Adrenal gland (tissue), 12 donors: Measurements from ENCODE around the gene ISLR. TPM values are rescaled to one million over a fixed set of nuclear protein-coding genes. Genes with fewer than 3 reads are reported as not detected.

Source experiments
- DNase-seq, 7 donors: peaks; one replicate each; pipeline ENCODE4 v3.0.0-alpha.2; 2019 to 2020
- H3K27ac ChIP-seq, 5 donors: fragments of 200-600 bp; sonication (generic) in 4 of 5; 1 replicate in 3 of 5; 2 replicates in 2 of 5; pipeline versions ENCODE4 v1.5.1 to v1.8.0; 2016 to 2020; ENCODE audit warnings: mild to moderate bottlenecking in 1 of 5
- H3K27me3 ChIP-seq: fragments of 200-600 bp; 2 replicates; pipeline ENCODE4 v1.8.0; 2021
- H3K36me3 ChIP-seq, 2 donors: fragments of 200-600 bp; replicated peaks in 1 of 2; 1 replicate in 1 of 2; 2 replicates in 1 of 2; pipeline versions ENCODE4 v1.5.1 to v1.8.0; 2018 to 2022
- H3K4me1 ChIP-seq, 2 donors: fragments of 200-600 bp; replicated peaks in 1 of 2; 1 replicate in 1 of 2; 2 replicates in 1 of 2; pipeline versions ENCODE4 v1.5.1 to v1.8.0; 2018 to 2021
- H3K4me3 ChIP-seq, 4 donors: fragments of 200-600 bp; sonication (generic) in 3 of 4; one replicate each; pipeline ENCODE4 v1.5.1; 2016 to 2018
- H3K9me3 ChIP-seq, 3 donors: fragments of 200-600 bp; sonication (generic) in 1 of 3; replicated peaks in 1 of 3; 1 replicate in 2 of 3; 2 replicates in 1 of 3; pipeline versions ENCODE4 v1.5.1 to v1.8.0; 2016 to 2021
- POLR2A ChIP-seq, 2 donors: fragments of 450-650 bp; IDR thresholded peaks; one replicate each; pipeline ENCODE4 v1.6.1; 2017; ENCODE audit warnings: antibody characterized with exemption in 2 of 2, mild to moderate bottlenecking in 2 of 2, moderate library complexity in 1 of 2
- WGBS, 4 donors: extraction: QIAGEN DNeasy Blood & Tissue Kit in 2 of 4; methylation state at CpG; one replicate each; pipeline versions ENCODE4 v1.1.5 to v1.1.7; 2013 to 2017; 5-methylcytosine and 5-hydroxymethylcytosine counted together
- intact Hi-C, 2 donors: fragments of 100-400 bp; cut with DNase I; formaldehyde crosslinking; loops; one replicate each; pipeline versions ENCODE4 v1.14.1 to v1.15.0; 2022 to 2023
- polyA plus RNA-seq, 3 donors: library from polyadenylated mRNA; stranded (reverse); fragments of 200-250 nt in 2 of 3; fragments of 350-450 nt in 1 of 3; fragmentation: Illumina TruSeq in 1 of 3; extraction: RNeasy Lipid Tissue Mini Kit (QIAGEN cat#74804) in 1 of 3; gene quantifications; one replicate each; pipeline ENCODE4 v1.2.3, GENCODE V29; 2013 to 2014
- total RNA-seq, 9 donors: library from RNA; depleted of rRNA in 4 of 9; stranded (reverse); fragments of >200 nt in 4 of 9; fragments of 120-200 nt in 1 of 9; fragmentation: NEBNext Ultra II Directional in 1 of 9; extraction: Animal tissue kit (Norgen Biotek cat#: 25700) in 1 of 9; gene quantifications; one replicate each; pipeline versions ENCODE4 v1.1.0 to v1.2.4, GENCODE V29; 2013 to 2023
- TF ChIP-seq, protein P1 (sequence below), 6 experiments: fragments of 450-650 bp in 4 of 6; fragments of 200-600 bp in 2 of 6; sonication (generic) in 1 of 6; IDR thresholded peaks; 1 replicate in 5 of 6; 2 replicates in 1 of 6; pipeline versions ENCODE4 v1.5.1 to v1.8.0; 2016 to 2021; ENCODE audit warnings: antibody characterized with exemption in 6 of 6, mild to moderate bottlenecking in 2 of 6, moderate library complexity in 1 of 6
- donor health status: healthy with polysubstance abuse.
- donor health status: Bipolar disorder and iron deficiency.
- donor health status: DM: yes; HTN: yes; CAD: no.
- donor health status: DM: no; HTN: no; CAD: no.
- donor health status: DM: no; HTN: no; CAD: no.
- donor health status: DM: yes; HTN: yes; CAD: no.

Gene ISLR
- total and polyA plus RNA-seq, 12 donors: 6.1 to 63.4 (median 22.9) TPM

DNA sequence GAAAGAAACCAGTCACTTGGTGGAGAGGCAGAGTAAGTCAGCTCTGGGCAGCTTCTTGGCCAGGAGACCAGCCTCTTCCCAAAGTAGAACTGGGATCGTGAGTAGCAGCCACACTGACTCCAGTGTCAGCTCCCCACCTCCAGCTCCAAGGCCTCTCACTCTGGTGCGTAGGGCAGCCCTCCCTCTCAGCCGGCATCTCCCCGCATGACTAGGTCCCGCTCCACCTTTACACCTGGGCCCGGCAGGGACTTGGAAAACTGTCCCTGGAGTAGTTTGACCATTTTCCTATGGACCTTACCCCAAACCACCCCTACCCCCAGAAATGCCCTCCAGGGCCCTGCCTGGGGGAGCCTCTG lies 25.8 kb downstream of the ISLR start:
- intact Hi-C loops: no loop called here
- H3K4me3 ChIP-seq: no peak overlapping the region
- H3K9me3 ChIP-seq: no peaks in the 10 kb centered on the region
- H3K27ac ChIP-seq: no peak overlapping the region
- H3K27me3 ChIP-seq: no peaks in the 10 kb centered on the region
- H3K36me3 ChIP-seq: no peaks in the 10 kb centered on the region
- H3K4me1 ChIP-seq: peaks cover 8 to 16% of the 10 kb centered on the region in 2 donors
- TF ChIP-seq POLR2A (IDR thresholded peaks at IDR 0.05): no peak
- TF ChIP-seq, protein P1, sequence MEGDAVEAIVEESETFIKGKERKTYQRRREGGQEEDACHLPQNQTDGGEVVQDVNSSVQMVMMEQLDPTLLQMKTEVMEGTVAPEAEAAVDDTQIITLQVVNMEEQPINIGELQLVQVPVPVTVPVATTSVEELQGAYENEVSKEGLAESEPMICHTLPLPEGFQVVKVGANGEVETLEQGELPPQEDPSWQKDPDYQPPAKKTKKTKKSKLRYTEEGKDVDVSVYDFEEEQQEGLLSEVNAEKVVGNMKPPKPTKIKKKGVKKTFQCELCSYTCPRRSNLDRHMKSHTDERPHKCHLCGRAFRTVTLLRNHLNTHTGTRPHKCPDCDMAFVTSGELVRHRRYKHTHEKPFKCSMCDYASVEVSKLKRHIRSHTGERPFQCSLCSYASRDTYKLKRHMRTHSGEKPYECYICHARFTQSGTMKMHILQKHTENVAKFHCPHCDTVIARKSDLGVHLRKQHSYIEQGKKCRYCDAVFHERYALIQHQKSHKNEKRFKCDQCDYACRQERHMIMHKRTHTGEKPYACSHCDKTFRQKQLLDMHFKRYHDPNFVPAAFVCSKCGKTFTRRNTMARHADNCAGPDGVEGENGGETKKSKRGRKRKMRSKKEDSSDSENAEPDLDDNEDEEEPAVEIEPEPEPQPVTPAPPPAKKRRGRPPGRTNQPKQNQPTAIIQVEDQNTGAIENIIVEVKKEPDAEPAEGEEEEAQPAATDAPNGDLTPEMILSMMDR (IDR thresholded peaks at IDR 0.05): no peak
- DNase-seq: no peak
- 86 to 100% (median 94%) methylated on average over 6 of the region's 6 CpGs for WGBS, 4 donors

DNA sequence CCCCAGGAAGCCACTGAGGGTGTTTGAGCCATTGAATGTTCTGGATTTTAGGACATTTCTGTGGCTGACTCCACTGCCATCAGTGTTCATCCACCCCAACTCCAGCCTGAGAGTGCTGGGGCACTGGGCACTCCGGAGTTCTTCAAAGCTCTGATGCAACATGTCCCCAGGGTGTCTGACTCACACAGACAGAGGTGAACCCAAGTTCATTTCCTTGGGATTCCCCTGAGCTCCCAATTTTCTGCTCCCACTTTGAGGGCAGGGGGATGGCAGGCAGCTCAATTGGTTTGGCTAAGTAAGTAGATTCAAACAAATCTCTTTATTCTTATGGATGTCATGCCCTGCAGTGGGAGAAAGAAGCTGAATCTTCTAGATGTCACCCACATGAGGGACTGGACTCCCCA lies 26.9 kb downstream of the ISLR start:
- DNase-seq: peak in 6 of 7 donors; percentile 56 to 81 (median 71)
- H3K27ac ChIP-seq: peak overlapping the region in 2 of 5 donors; percentile 44 to 61

DNA sequence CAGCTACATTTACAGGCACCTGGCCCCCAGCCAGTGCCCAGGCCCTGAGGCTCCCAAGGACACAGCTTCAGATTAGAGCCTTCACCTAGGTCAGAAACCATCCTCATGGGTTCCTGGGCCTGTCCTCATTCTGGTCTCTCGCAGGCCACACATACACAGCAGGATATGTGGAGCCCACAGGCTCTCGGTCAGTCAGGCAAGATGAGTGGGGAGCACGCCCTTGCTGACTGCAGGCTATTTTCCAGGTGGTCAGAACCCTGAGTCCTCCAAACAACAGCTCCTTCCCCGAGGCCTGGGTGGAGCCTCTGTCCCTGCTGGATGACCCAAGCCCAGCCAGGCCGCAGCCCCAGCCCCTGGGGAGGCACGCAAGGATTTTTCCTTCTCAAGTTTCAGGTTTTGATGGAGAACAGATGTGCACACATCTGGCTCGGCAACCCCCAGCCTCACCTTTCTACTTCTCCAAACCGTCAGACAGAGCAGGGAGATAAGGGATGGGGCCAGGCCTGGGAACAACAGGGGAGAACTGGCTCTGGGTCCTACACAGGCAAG lies 27.4 kb downstream of the ISLR start:
- intact Hi-C loops: no loop called here
- Histone ChIP-seq H3K27ac (peak overlapping the region in 2 of 5 donors; percentile 44 to 61), H3K27me3 (no peaks in the 10 kb centered on the region), H3K4me1 (peaks cover 8 to 16% of the 10 kb centered on the region in 2 donors), H3K36me3 (no peaks in the 10 kb centered on the region), H3K4me3 (no peak overlapping the region), H3K9me3 (no peaks in the 10 kb centered on the region)
- no peak for DNase-seq
- WGBS, 4 donors: 72 to 91% (median 82%) methylated on average over 5 to 8 of the region's 8 CpGs
- TF ChIP-seq POLR2A (IDR thresholded peaks at IDR 0.05): no peak
- TF ChIP-seq, protein P1 (IDR thresholded peaks at IDR 0.05): no peak

More for the DNA sequence above, 26.9 kb downstream of the ISLR start:
- Histone ChIP-seq H3K4me1 (peaks cover 8 to 16% of the 10 kb centered on the region in 2 donors), H3K36me3 (no peaks in the 10 kb centered on the region), H3K9me3 (no peaks in the 10 kb centered on the region), H3K4me3 (no peak overlapping the region), H3K27me3 (no peaks in the 10 kb centered on the region)
- no peak for TF ChIP-seq POLR2A (IDR thresholded peaks at IDR 0.05)
- TF ChIP-seq, protein P1 (IDR thresholded peaks at IDR 0.05): no peak
- intact Hi-C loops: no loop called here
- WGBS, 4 donors: 6 to 33% (median 12%) methylated on average over 1 of the region's 1 CpG; no CpG with 5 or more reads in 1 of the 4 donors

DNA sequence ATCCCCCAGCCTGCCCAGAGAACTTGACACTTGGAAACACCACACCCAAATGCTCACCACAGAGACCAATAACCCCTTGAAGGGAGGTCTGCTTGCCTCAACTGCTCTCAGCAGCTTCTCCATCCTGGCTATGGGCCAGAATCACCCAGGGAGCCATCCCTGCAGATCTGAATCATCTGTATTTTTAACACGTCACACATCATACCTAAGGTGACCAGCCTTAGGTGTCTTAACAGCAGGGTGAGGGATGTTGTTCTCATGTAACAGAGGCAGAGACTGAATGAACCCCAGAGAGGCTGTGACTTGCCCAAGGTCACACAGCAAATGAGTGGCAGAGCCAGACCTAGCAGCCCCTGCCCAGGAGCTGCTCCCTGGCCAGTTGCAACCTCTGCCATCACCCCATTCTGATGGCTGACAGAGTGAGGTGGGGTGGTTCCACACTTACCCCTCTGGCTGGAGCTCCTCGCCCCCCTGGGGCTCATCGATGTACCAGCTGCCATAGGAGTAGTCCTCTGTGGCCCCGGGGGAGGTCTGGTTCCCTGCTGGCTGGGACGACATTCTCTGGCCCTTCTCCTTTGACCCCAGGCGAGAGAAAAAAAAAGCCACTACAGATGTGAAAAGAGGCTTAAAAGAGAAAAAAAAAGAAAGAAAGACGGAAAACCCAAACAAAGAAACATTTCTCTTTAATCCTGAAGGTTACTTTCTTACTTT lies 28.4 kb downstream of the ISLR start:
- no peaks in the 10 kb centered on the region for H3K36me3 ChIP-seq
- no peak for TF ChIP-seq POLR2A (IDR thresholded peaks at IDR 0.05)
- no peak overlapping the region for H3K4me3 ChIP-seq
- H3K27ac ChIP-seq: peak overlapping the region in 2 of 5 donors; percentile 38 to 44
- H3K27me3 ChIP-seq: no peaks in the 10 kb centered on the region
- no peak for DNase-seq
- no peaks in the 10 kb centered on the region for H3K9me3 ChIP-seq
- WGBS, 4 donors: 56 to 65% (median 58%) methylated on average over 7 of the region's 7 CpGs
- intact Hi-C loops: no loop called here
- H3K4me1 ChIP-seq: peaks cover 8 to 10% of the 10 kb centered on the region in 2 donors
